ENCODE results near the gene TOLLIP.
"Not testable (repeated sequence)": the region's sequence is repeated elsewhere in the genome, so short reads cannot be mapped to it uniquely, and the experiment has no call there.

Gene TOLLIP

DNA sequence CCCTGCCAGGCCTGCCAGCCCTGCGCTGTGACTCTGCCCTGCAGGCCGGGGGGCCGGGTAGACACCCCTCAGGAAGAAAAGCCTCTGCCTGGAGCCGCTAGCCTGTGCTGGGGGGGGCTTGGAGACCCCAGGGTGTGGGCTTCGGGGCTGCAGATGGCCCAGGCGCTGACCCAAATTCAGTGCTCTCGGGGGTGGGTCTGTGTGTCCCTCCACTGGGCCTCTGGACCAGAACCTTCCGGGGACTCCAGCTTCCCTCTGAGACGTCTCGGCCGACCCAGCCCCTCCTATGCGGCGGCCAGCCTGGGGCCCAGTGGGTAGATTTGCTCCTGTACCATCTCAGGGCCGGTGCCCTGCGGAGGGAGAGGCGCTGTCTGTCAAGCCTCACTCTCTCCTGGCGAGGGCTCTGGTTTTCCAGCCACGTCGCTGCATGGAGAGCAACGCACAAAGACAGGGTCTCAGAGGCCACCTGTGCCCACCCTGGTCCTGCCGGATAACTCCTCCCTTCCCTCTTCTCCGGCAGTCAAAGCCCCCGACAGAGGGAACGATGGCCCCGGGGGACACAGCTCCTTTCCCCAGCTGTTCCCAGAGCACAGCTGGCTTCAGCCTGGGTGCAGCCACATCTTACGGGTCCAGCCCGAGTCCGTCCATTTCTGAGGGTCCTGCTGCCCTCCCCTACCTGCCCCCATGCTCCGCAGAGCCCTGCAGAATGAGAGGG lies 40.1 kb upstream of the TOLLIP start:
- H3K27ac ChIP-seq (ENCODE audit: low read length): no peak overlapping the region
- no peaks in the 10 kb centered on the region for H3K27me3 ChIP-seq (ENCODE audit: insufficient read depth, low read length)

DNA sequence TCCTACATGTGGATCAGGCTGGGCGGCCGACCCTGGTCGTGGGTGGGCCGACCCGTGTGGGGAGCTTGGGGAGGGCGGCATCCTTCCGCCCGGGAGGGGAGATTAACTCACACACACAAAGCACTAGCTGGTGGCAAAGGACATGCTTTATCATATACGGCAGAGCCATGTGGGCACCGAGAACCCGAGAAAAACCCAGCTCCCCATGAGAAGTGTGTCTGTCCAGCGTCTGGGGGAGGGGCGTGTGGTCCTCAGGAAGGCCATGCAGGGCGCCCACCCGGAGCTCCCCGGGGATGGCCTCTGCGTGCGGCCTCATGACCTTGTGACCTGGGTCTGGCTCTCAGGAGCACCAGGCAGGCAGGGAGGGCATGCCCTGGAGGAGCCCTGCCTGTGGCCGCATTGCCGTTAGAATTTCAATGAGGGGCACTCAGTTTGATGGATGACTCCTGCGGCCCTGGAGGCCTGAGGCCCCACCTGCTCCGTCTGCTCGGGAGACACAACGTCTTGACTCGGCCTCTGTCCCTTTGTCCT lies 39.4 kb upstream of the TOLLIP start:
- H3K4me3 ChIP-seq (ENCODE audit: low read length): no peak overlapping the region
- H3K27ac ChIP-seq (ENCODE audit: low read length): no peak overlapping the region
- H3K9me3 ChIP-seq (ENCODE audit: insufficient read depth, low read depth, low read length): no peaks in the 10 kb centered on the region
- no peak overlapping the region for H3K9ac ChIP-seq (ENCODE audit: low read depth, low read length)
- H3K36me3 ChIP-seq (ENCODE audit: insufficient read depth, low read depth, low read length): no peaks in the 10 kb centered on the region
- no peaks in the 10 kb centered on the region; the same call in 1 of the 2 replicates for H3K4me1 ChIP-seq (ENCODE audit: insufficient read depth, low read length)
- no peaks in the 10 kb centered on the region for H3K27me3 ChIP-seq (ENCODE audit: insufficient read depth, low read length)

More for the DNA sequence above, 40.1 kb upstream of the TOLLIP start:
- Histone ChIP-seq H3K9ac (ENCODE audit: low read depth, low read length) (no peak overlapping the region), H3K9me3 (ENCODE audit: insufficient read depth, low read depth, low read length) (no peaks in the 10 kb centered on the region), H3K4me3 (ENCODE audit: low read length) (no peak overlapping the region), H3K36me3 (ENCODE audit: insufficient read depth, low read depth, low read length) (no peaks in the 10 kb centered on the region), H3K4me1 (ENCODE audit: insufficient read depth, low read length) (no peaks in the 10 kb centered on the region; the same call in 1 of the 2 replicates)

DNA sequence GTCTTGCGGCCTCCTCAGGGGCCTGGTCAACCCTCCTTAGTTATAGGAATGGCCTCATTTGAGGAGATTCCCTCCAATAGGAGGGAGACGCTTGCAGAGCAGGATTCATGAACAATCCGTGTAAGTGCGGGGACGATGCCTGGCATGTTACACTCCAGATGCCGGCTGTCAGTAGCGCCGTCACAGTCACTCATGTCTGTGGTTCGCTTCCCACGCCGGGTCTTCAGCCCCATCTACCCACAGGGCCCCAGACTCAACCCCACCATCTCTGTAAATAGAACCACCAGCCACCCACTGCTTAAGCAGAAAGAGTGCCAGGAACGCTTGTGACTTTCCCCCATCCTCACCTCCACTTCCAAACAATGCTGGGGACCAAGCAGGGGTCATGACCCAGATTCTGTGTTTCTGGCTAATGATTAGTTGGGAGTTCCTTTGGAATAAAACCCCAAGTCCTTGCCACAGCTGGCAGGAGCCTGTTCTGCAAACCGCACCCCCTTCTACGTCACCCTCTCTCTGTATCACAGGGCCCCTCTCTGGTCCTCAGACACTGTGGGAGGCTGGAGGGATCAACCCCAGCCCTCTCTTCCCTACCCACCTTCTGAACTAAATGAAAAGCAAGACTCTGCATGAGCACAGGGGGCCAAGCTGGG lies 38.8 kb upstream of the TOLLIP start:
- no peaks in the 10 kb centered on the region for H3K27me3 ChIP-seq (ENCODE audit: insufficient read depth, low read length)
- H3K4me3 ChIP-seq (ENCODE audit: low read length): no peak overlapping the region
- no peaks in the 10 kb centered on the region; the same call in 1 of the 2 replicates for H3K4me1 ChIP-seq (ENCODE audit: insufficient read depth, low read length)
- H3K9ac ChIP-seq (ENCODE audit: low read depth, low read length): no peak overlapping the region
- no peak overlapping the region for H3K27ac ChIP-seq (ENCODE audit: low read length)
- H3K36me3 ChIP-seq (ENCODE audit: insufficient read depth, low read depth, low read length): no peaks in the 10 kb centered on the region
- no peaks in the 10 kb centered on the region for H3K9me3 ChIP-seq (ENCODE audit: insufficient read depth, low read depth, low read length)

DNA sequence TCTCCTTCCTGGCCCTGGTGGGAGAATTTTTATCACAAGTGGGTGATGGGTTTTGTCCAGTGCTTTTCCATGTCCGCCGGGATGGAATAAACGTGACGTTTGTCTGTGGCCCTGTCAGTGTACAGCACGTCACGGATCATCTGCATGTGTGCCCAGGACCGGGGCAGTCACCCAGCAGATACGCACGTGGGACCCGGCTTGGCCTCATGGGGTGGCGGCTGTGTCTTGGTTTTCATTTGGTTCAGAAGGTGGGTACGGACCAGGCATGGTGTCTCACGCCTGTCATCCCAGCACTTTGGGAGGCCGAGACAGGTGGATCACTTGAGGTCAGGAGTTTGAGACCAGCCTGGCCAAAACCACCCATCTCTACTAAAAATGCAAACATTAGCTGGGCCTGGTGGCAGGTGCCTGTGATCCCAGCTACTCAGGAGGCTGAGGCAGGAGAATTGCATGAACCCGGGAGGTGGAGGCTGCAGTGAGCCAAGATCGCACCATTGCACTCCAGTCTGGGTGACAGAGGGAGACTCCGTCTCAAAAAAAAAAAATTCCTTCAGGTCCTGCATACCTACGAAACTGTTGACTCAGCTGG lies 38.1 kb upstream of the TOLLIP start:
- not testable (repeated sequence) for H3K4me1 ChIP-seq (ENCODE audit: insufficient read depth, low read length); H3K4me3 ChIP-seq (ENCODE audit: low read length); H3K27ac ChIP-seq (ENCODE audit: low read length); H3K9me3 ChIP-seq (ENCODE audit: insufficient read depth, low read depth, low read length); H3K27me3 ChIP-seq (ENCODE audit: insufficient read depth, low read length); H3K9ac ChIP-seq (ENCODE audit: low read depth, low read length); H3K36me3 ChIP-seq (ENCODE audit: insufficient read depth, low read depth, low read length)

DNA sequence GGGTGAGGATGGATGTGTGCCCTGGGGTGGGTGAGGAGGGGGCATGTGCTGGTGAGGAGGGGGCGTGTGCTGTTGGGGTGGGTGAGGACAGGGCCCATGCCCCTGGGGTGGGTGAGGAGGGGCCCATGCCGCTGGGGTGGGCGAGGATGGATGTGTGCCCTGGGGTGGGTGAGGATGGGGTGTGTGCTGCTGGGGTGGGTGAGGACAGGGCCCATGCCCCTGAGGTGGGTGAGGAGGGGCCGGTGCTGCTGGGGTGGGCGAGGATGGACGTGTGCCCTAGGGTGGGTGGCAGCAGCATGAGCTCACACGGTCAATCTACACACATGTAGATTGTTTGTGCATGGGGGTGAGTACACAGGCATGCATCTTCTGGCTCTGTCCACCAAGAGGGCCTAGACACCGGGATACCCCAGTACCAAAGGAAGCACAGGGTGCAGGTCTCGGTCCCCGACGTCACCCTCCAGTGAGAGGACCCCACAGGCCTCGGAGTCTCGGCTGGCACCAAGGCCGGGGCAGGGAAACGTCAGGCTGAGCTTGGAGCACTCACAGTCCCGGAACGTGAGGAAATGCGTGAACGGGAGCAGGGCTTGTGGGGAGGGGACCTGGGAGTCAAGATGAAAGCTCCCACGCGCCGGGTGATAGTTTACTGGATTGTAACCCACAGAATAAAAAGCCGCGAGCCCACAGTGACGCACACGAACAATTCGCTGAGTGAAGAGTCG lies 37.4 kb upstream of the TOLLIP start:
- no peaks in the 10 kb centered on the region for H3K9me3 ChIP-seq (ENCODE audit: insufficient read depth, low read depth, low read length)
- H3K4me1 ChIP-seq (ENCODE audit: insufficient read depth, low read length): no peaks in the 10 kb centered on the region; the same call in 1 of the 2 replicates
- H3K27me3 ChIP-seq (ENCODE audit: insufficient read depth, low read length): no peaks in the 10 kb centered on the region
- no peak overlapping the region for H3K4me3 ChIP-seq (ENCODE audit: low read length)
- no peak overlapping the region for H3K27ac ChIP-seq (ENCODE audit: low read length)
- no peak overlapping the region for H3K9ac ChIP-seq (ENCODE audit: low read depth, low read length)
- H3K36me3 ChIP-seq (ENCODE audit: insufficient read depth, low read depth, low read length): no peaks in the 10 kb centered on the region

DNA sequence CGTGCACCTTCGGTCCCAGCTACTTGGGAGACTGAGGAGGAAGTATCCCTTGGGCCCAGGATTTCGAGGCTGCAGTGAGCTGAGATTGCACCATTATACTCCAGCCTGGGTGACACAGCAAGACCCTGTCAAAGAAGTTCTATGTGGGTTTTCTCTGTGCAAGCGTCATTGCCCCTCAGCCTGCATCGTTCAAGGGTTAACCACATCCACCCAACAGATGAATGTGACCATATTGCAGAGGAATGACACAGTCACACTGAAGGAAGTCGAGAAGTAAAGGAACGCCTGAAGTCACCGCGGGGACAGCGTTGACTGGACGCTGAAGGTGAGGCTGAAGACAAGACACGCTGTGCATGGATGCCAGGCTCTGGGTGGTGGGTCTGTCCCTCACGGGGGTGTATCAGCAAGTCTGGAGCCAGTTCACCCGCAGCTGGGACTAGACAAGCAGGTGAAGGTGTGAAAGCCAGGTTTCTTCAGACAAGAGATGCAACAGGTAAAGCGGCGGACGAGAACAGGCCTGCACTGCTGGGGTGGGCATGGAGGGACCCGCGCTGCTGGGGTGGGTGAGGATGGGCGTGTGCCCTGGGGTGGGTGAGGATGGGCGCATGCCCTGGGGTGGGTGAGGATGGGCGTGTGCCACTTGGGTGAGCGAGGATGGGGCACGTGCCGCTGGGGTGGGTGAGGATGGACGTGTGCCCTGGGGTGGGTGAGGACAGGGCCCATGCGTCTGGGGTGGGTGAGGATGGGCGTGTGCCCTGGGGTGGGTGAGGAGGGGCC lies 36.5 kb upstream of the TOLLIP start:
- H3K27me3 ChIP-seq (ENCODE audit: insufficient read depth, low read length): no peaks in the 10 kb centered on the region
- H3K9me3 ChIP-seq (ENCODE audit: insufficient read depth, low read depth, low read length): no peaks in the 10 kb centered on the region
- no peak overlapping the region for H3K4me3 ChIP-seq (ENCODE audit: low read length)
- no peak overlapping the region for H3K27ac ChIP-seq (ENCODE audit: low read length)
- no peaks in the 10 kb centered on the region; the same call in 1 of the 2 replicates for H3K4me1 ChIP-seq (ENCODE audit: insufficient read depth, low read length)
- no peaks in the 10 kb centered on the region for H3K36me3 ChIP-seq (ENCODE audit: insufficient read depth, low read depth, low read length)
- no peak overlapping the region for H3K9ac ChIP-seq (ENCODE audit: low read depth, low read length)

DNA sequence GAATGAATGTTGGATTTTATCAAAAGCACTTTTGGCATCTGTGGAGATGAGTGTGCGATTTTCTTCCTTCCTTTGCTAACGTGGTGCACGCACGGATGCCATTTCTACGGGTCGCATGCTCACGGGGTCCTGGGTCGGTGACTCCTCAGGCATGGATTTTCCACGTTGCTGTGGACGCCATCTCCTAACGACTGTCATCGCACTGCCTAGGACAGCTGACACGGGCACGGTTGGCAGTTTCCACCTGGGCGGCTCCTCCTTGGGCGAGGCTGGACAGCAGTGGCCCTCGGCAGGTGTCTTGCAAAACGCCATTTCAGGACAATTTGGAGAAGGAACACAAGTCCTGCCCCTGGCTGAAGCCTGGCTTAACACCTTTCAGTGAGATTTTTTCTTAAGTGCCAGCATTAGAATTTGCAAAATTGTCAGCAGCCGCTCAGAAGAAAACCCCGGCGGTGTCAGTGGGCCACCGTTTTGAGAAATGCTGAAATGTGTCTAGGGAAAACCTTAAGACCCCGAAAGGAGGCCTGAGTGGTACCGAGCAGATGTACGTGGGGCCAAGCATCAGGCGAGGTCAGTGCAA lies 34.7 kb upstream of the TOLLIP start:
- peaks cover 11% of the 10 kb centered on the region for H3K27me3 ChIP-seq (ENCODE audit: insufficient read depth, low read length)
- no peaks in the 10 kb centered on the region; the same call in 1 of the 2 replicates for H3K4me1 ChIP-seq (ENCODE audit: insufficient read depth, low read length)
- H3K27ac ChIP-seq (ENCODE audit: low read length): no peak overlapping the region
- no peaks in the 10 kb centered on the region for H3K36me3 ChIP-seq (ENCODE audit: insufficient read depth, low read depth, low read length)
- H3K9me3 ChIP-seq (ENCODE audit: insufficient read depth, low read depth, low read length): no peaks in the 10 kb centered on the region
- H3K4me3 ChIP-seq (ENCODE audit: low read length): no peak overlapping the region
- H3K9ac ChIP-seq (ENCODE audit: low read depth, low read length): no peak overlapping the region

DNA sequence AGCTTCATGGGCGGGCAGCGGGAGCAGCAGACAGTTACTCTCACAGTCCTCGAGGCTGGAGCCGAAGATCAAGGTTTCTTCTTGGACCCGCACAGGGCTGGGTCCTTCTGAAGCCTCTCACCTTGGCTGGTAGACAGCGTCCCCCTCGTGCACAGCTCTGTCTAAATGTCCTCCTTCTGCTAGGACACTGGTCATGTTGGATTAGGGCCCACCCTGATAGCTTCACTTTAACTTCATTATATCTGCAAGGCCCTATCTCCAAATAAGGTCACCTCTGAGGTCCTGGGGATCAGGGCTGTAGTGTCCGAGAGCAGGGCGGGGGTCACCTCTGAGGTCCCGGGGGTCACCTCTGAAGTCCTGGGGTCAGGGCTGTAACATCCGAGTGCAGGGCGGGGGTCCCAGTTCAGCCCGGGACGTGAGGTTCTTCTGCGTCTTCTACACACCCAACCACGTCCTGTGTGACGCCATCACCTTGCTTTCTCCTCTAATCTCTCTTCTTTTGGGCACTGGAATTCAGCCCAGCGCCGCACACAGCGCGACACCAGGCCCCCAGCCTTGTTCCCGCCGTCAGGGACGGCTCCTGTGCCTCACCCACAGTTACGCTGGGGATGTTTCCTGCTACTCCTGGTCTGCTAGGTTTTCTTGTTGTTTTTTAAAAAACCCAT lies 34.1 kb upstream of the TOLLIP start:
- Histone ChIP-seq H3K27me3 (ENCODE audit: insufficient read depth, low read length) (peaks cover 17% of the 10 kb centered on the region), H3K4me1 (ENCODE audit: insufficient read depth, low read length) (no peaks in the 10 kb centered on the region), H3K9me3 (ENCODE audit: insufficient read depth, low read depth, low read length) (no peaks in the 10 kb centered on the region), H3K4me3 (ENCODE audit: low read length) (no peak overlapping the region), H3K9ac (ENCODE audit: low read depth, low read length) (no peak overlapping the region), H3K27ac (ENCODE audit: low read length) (no peak overlapping the region), H3K36me3 (ENCODE audit: insufficient read depth, low read depth, low read length) (no peaks in the 10 kb centered on the region)

DNA sequence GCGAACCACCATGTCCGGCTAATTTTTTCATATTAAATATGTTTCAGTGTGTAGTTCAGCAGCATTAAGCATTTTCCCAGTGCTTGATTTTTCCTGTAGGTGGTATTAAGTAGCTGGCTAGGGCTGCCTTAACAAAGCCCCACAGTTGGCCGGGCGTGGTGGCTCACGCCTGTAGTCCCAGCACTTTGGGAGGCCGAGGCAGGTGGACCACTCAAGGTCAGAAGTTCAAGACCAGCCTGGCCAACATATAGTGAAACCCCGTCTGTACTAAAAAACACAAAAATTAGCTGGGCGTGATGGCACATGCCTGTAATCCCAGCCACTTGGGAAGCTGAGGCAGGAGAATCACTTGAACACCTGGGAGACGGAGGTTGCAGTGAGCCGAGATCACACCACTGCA lies 33.5 kb upstream of the TOLLIP start:
- Histone ChIP-seq H3K4me3 (ENCODE audit: low read length) (no peak overlapping the region), H3K9ac (ENCODE audit: low read depth, low read length) (no peak overlapping the region), H3K4me1 (ENCODE audit: insufficient read depth, low read length) (no peaks in the 10 kb centered on the region), H3K36me3 (ENCODE audit: insufficient read depth, low read depth, low read length) (no peaks in the 10 kb centered on the region), H3K27me3 (ENCODE audit: insufficient read depth, low read length) (peaks cover 23% of the 10 kb centered on the region), H3K9me3 (ENCODE audit: insufficient read depth, low read depth, low read length) (no peaks in the 10 kb centered on the region), H3K27ac (ENCODE audit: low read length) (no peak overlapping the region)

DNA sequence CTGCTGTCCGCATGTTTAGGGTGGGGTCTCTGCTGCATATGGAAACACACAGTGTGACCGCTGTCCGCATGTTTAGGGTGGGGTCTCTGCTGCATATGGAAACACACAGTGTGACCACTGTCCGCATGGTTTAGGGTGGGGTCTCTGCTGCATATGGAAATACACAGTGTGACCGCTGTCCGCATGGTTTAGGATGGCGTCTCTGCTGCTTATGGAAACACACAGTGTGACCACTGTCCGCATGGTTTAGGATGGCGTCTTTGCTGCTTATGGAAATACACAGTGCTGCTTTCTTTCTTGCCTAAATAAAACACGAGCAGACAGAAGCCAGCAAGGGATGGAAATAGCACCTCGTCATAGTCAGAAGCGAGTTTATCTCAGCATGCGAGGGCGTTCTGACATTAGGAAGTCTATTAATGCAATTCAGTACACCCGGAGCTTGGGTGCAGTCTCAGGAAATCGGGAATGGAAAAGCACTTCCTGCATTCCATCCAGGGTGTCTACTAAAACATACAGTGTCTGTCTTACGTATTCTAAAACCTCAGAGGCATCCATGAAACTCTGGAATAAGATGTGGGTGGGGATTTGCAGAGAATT lies 32.6 kb upstream of the TOLLIP start:
- H3K36me3 ChIP-seq (ENCODE audit: insufficient read depth, low read depth, low read length): no peaks in the 10 kb centered on the region
- no peak overlapping the region for H3K9ac ChIP-seq (ENCODE audit: low read depth, low read length)
- H3K9me3 ChIP-seq (ENCODE audit: insufficient read depth, low read depth, low read length): no peaks in the 10 kb centered on the region
- H3K27me3 ChIP-seq (ENCODE audit: insufficient read depth, low read length): peaks cover 32% of the 10 kb centered on the region
- no peak overlapping the region for H3K27ac ChIP-seq (ENCODE audit: low read length)
- H3K4me3 ChIP-seq (ENCODE audit: low read length): no peak overlapping the region
- H3K4me1 ChIP-seq (ENCODE audit: insufficient read depth, low read length): no peaks in the 10 kb centered on the region
